Kidney (tissue), 14 donors: ENCODE measurements around the gene BANF1. TPM values are rescaled to one million over a fixed set of nuclear protein-coding genes. Genes with fewer than 3 reads are reported as not detected.

ENCODE experiments used
- DNase-seq, 5 donors: peaks; one replicate each; pipeline ENCODE4 v3.0.0-alpha.2; 2013 to 2020
- FAIRE-seq: peaks from 2 replicates; lab custom pipeline; 2012; peaks lifted over from hg19 to GRCh38; lab: Jason Lieb, UNC
- H3K27ac ChIP-seq, 2 donors: one replicate each; pipeline ENCODE4 v1.7.0; 2013; ENCODE audit warnings: low read depth in 2 of 2, low read length in 2 of 2, inconsistent platforms in 1 of 2
- H3K27me3 ChIP-seq: one replicate; pipeline ENCODE4 v1.7.1; 2013; ENCODE audit warnings: low read length, inconsistent platforms; ENCODE audit not compliant: control insufficient read depth, insufficient read depth
- H3K36me3 ChIP-seq, 3 donors: one replicate each; pipeline versions ENCODE4 v1.7.0 to v1.7.1; 2013; ENCODE audit warnings: low read length in 3 of 3, control low read depth in 1 of 3, inconsistent platforms in 1 of 3; ENCODE audit not compliant: insufficient read depth in 3 of 3, control insufficient read depth in 2 of 3
- H3K4me1 ChIP-seq, 3 donors: one replicate each; pipeline versions ENCODE4 v1.7.0 to v1.7.1; 2013; ENCODE audit warnings: low read length in 3 of 3, inconsistent platforms in 1 of 3, low read depth in 1 of 3; ENCODE audit not compliant: control insufficient read depth in 2 of 3, insufficient read depth in 2 of 3
- H3K4me3 ChIP-seq, 3 donors: one replicate each; pipeline versions ENCODE4 v1.7.0 to v1.8.1; 2013; ENCODE audit warnings: low read length in 3 of 3, control low read depth in 1 of 3, inconsistent platforms in 1 of 3
- H3K9ac ChIP-seq, 3 donors: one replicate each; pipeline versions ENCODE4 v1.7.0 to v1.7.1; 2013; ENCODE audit warnings: low read length in 3 of 3, control low read depth in 1 of 3, inconsistent platforms in 1 of 3
- H3K9me3 ChIP-seq, 3 donors: one replicate each; pipeline versions ENCODE4 v1.7.0 to v1.7.1; 2013; ENCODE audit warnings: low read length in 3 of 3, control low read depth in 1 of 3, inconsistent platforms in 1 of 3; ENCODE audit not compliant: control insufficient read depth in 2 of 3, insufficient read depth in 1 of 3
- CTCF ChIP-seq: IDR thresholded peaks from 3 replicates; pipeline ENCODE4 v1.5.1; 2012; ENCODE audit warnings: mild to moderate bottlenecking, moderate library complexity, borderline replicate concordance; ENCODE audit not compliant: insufficient read depth; ENCODE audit errors: extremely low read depth
- intact Hi-C: fragments of 100-400 bp; cut with DNase I; formaldehyde crosslinking; loops from one replicate; pipeline ENCODE4 v1.11.1; 2022
- polyA plus RNA-seq: library from polyadenylated mRNA; stranded (reverse); fragments of 350-450 nt; fragmentation: Illumina TruSeq; extraction: RNeasy Lipid Tissue Mini Kit (QIAGEN cat#74804); gene quantifications from one replicate; pipeline ENCODE4 v1.2.3, GENCODE V29; 2014; ENCODE audit warnings: low read depth, low replicate concordance; ENCODE audit not compliant: insufficient read depth
- total RNA-seq: library from RNA; stranded (reverse); fragmentation: NEBNext Ultra II Directional; extraction: Animal tissue kit (Norgen Biotek cat#: 25700); gene quantifications from one replicate; pipeline ENCODE4 v1.2.1, GENCODE V29; 2021
- donor health status: control.
- donor health status: control.
- donor health status: control.
- donor health status: control.
- donor health status: control.
- donor health status: DM: yes; HTN: yes; CAD: no.
- donor health status: Normal renal cell carcinoma (clear cell type).

Gene BANF1
- total and polyA plus RNA-seq, 2 donors from 2014 or later = 181 to 186 TPM

DNA sequence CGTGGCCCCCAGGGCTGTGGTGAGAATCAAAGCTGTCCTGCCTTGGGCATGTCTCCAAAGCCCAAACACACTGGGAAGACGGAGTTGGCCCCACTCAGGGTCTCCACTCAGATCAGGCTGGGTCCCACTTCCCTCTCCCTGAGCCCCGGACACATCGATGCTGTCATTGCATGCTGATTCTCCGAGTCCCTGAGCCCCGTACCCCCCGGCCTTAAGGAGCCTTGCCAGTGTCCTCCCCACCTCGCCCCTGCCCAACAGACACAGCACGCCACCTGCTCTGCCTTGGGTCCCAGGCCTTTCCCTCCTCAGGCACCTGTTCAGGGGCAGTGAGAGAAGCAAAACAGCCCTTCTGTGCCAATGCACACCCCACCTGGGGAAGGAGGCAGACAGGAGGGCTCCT lies 15.0 kb upstream of the BANF1 start:
- Histone ChIP-seq H3K9ac (no peak overlapping the region), H3K27ac (no peak overlapping the region), H3K36me3 (no peaks in the 10 kb centered on the region), H3K4me1 (no peaks in the 10 kb centered on the region), H3K4me3 (no peak overlapping the region), H3K27me3 (no peaks in the 10 kb centered on the region), H3K9me3 (no peaks in the 10 kb centered on the region)
- FAIRE-seq (no peak), DNase-seq (peak in 1 of 5 donors; percentile 66)
- TF ChIP-seq CTCF = no peak
- intact Hi-C loops = loop anchor here (10.0 kb wide), 1 partner anchor 103 kb away; the partner anchor contains the start of gene FIBP

GRCh38 chr11:65988791-65989592 lies 13.3 kb upstream of the BANF1 start:
- no peak overlapping the region for H3K27ac ChIP-seq
- peak; percentile 99 for TF ChIP-seq CTCF
- H3K4me3 ChIP-seq = no peak overlapping the region
- no peaks in the 10 kb centered on the region for H3K9me3 ChIP-seq
- intact Hi-C loops = loop anchor here (10.0 kb wide), 1 partner anchor 104 kb away; the partner anchor contains the start of gene FIBP
- peak; percentile 97 for FAIRE-seq
- peak; percentile 77 to 97 (median 95) for DNase-seq
- H3K9ac ChIP-seq = no peak overlapping the region
- H3K36me3 ChIP-seq = no peaks in the 10 kb centered on the region
- no peaks in the 10 kb centered on the region for H3K4me1 ChIP-seq
- H3K27me3 ChIP-seq = no peaks in the 10 kb centered on the region

DNA sequence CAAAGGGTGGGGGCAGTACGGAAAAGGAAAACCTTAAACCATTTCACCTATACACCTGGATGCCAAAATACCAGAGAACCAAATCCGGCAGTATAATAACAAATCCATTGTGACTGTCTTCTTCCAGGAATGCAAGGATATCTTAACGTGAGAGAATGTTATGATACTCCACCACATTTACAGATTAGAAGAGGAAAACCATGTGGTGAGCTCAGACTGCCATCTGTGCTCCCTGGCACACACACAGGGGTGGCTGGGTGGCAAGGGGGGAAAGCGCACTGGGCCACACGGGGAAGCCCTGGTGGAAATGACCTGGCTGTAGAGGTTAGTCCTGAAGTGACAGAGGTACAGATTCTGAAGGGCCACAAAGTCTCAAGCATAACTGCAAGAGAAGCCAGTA lies 10.2 kb upstream of the BANF1 start:
- DNase-seq (no peak), FAIRE-seq (no peak)
- Histone ChIP-seq H3K27ac (no peak overlapping the region), H3K27me3 (no peaks in the 10 kb centered on the region), H3K9ac (no peak overlapping the region), H3K36me3 (no peaks in the 10 kb centered on the region), H3K9me3 (no peaks in the 10 kb centered on the region), H3K4me3 (no peak overlapping the region), H3K4me1 (no peaks in the 10 kb centered on the region)
- no peak for TF ChIP-seq CTCF
- intact Hi-C loops = no loop called here
